T-helper 2 cell treated with Interferon-gamma antibody and Interleukin-4, amounts not matched to agents 100 ng/mL and 5 ng/mL, for 36 hours (primary cell): ENCODE data around the gene APOL6. TPM values are rescaled to one million over a fixed set of nuclear protein-coding genes. Genes with fewer than 3 reads are reported as not detected.
"Not testable (repeated sequence)": the region's sequence is repeated elsewhere in the genome, so short reads cannot be mapped to it uniquely, and the experiment has no call there.

Experiments
- intact Hi-C: fragments of 100-400 bp; cut with micrococcal nuclease; formaldehyde crosslinking; loops from one replicate; pipeline ENCODE4 v1.15.1; 2023
- total RNA-seq: library from RNA; stranded (reverse); gene quantifications from 2 replicates; pipeline ENCODE4 v1.2.3, GENCODE V29; 2022

APOL6 gene
- total RNA-seq, 1 donor from 2014 or later, result 73.9 TPM

GRCh38 chr22:35634943-35635540, 13.2 kb upstream of the APOL6 start:
- intact Hi-C loops, result no loop called here

- intact Hi-C loops, result no loop called here
These were observed 11.0 kb upstream of the APOL6 start for GRCh38 chr22:35637254-35637653.

GRCh38 chr22:35638001-35638400, 10.2 kb upstream of the APOL6 start:
- intact Hi-C loops, result no loop called here

- intact Hi-C loops, result no loop called here
These were observed 9.8 kb upstream of the APOL6 start for GRCh38 chr22:35638410-35638809.

GRCh38 chr22:35641494-35642120, 6.6 kb upstream of the APOL6 start:
- intact Hi-C loops, result no loop called here

GRCh38 chr22:35642305-35642741, 5.9 kb upstream of the APOL6 start:
- intact Hi-C loops, result no loop called here

- intact Hi-C loops, result no loop called here
These were observed 4.3 kb upstream of the APOL6 start for GRCh38 chr22:35643991-35644390.

GRCh38 chr22:35645646-35646045, 2.6 kb upstream of the APOL6 start:
- intact Hi-C loops, result loop anchor here (5.0 kb wide), 1 partner anchor 52 kb away; no protein-coding TSS in a partner anchor

GRCh38 chr22:35649026-35649553, 844 bp downstream of the APOL6 start:
- intact Hi-C loops, result loop anchor here (5.0 kb wide), 1 partner anchor 48 kb away; no protein-coding TSS in a partner anchor

GRCh38 chr22:35649636-35650250, 1.5 kb downstream of the APOL6 start:
- intact Hi-C loops, result loop anchor here (5.0 kb wide), 1 partner anchor 48 kb away; no protein-coding TSS in a partner anchor

- intact Hi-C loops, result no loop called here
These were observed 2.8 kb downstream of the APOL6 start for GRCh38 chr22:35651085-35651484.

GRCh38 chr22:35653824-35654223, 5.6 kb downstream of the APOL6 start:
- intact Hi-C loops, result no loop called here

- intact Hi-C loops, result no loop called here
These were observed 8.1 kb downstream of the APOL6 start for GRCh38 chr22:35656284-35656752.

- intact Hi-C loops, result no loop called here
These were observed 9.5 kb downstream of the APOL6 start for GRCh38 chr22:35657571-35658312.

- intact Hi-C loops, result loop anchor here (1.0 kb wide), 1 partner anchor 12 kb away; the partner anchor contains the start of gene APOL6
These were observed 12.3 kb downstream of the APOL6 start for GRCh38 chr22:35660291-35661127.

- intact Hi-C loops, result loop anchor here (1.0 kb wide), 1 partner anchor 13 kb away; the partner anchor contains the start of gene APOL6
These were observed 13.2 kb downstream of the APOL6 start for GRCh38 chr22:35661464-35661863.

GRCh38 chr22:35662914-35663313, 14.7 kb downstream of the APOL6 start:
- intact Hi-C loops, result no loop called here

- intact Hi-C loops, result no loop called here
These were observed 15.1 kb downstream of the APOL6 start for GRCh38 chr22:35663371-35663770.

GRCh38 chr22:35664955-35665587, 16.8 kb downstream of the APOL6 start:
- intact Hi-C loops, result no loop called here

GRCh38 chr22:35666699-35667098, 18.5 kb downstream of the APOL6 start:
- intact Hi-C loops, result not testable (repeated sequence)
